CD4-positive, alpha-beta T cell (primary cell): Measurements from ENCODE around the gene GUK1. TPM values are rescaled to one million over a fixed set of nuclear protein-coding genes. Genes with fewer than 3 reads are reported as not detected.

ENCODE experiments used
- ATAC-seq: fragments of 200-7000 bp; cut with Tn5 transposase; one replicate; pipeline ENCODE4 v1.10.0; 2022; ENCODE audit warnings: mild to moderate bottlenecking; ENCODE audit not compliant: poor library complexity
- CTCF ChIA-PET: fragments of 350-600 bp; sonication (Branson Sonifier 250); formaldehyde crosslinking; loops from one replicate; lab custom pipeline; 2021; ENCODE audit warnings: antibody characterized with exemption, inconsistent platforms; lab: Charles Lee
- POLR2A ChIA-PET: fragments of 350-600 bp; sonication (Branson Sonifier 250); formaldehyde crosslinking; loops from one replicate; lab custom pipeline; 2021; ENCODE audit warnings: antibody characterized with exemption, inconsistent platforms; lab: Charles Lee
- DNase-seq, 14 experiments: peaks; one replicate each; pipeline ENCODE4 v3.0.0-alpha.2; 2013 to 2020; ENCODE audit warnings: mixed read lengths in 2 of 14
- H3K27ac ChIP-seq, 2 donors: one replicate each; pipeline versions ENCODE4 v1.5.1 to v1.7.0; 2013; ENCODE audit warnings: low read length in 2 of 2, low read depth in 1 of 2, mild to moderate bottlenecking in 1 of 2
- H3K27me3 ChIP-seq, 2 experiments: 1 replicate in 1 of 2; 2 replicates in 1 of 2; pipeline versions ENCODE4 v1.6.1 to v1.7.0; 2013; ENCODE audit warnings: low read length in 2 of 2, control low read depth in 1 of 2, mild to moderate bottlenecking in 1 of 2, moderate library complexity in 1 of 2; ENCODE audit not compliant: insufficient read depth in 2 of 2, control insufficient read depth in 1 of 2
- H3K36me3 ChIP-seq: one replicate; pipeline ENCODE4 v1.6.1; 2013; ENCODE audit warnings: low read length, control low read depth; ENCODE audit not compliant: insufficient read depth
- H3K4me1 ChIP-seq: one replicate; pipeline ENCODE4 v1.6.1; 2013; ENCODE audit warnings: low read length, control low read depth; ENCODE audit not compliant: insufficient read depth
- H3K4me3 ChIP-seq: one replicate; pipeline ENCODE4 v1.5.1; 2013; ENCODE audit warnings: mild to moderate bottlenecking, low read length, moderate library complexity
- H3K9me3 ChIP-seq, 2 experiments: 1 replicate in 1 of 2; 2 replicates in 1 of 2; pipeline versions ENCODE4 v1.6.1 to v1.7.0; 2013; ENCODE audit warnings: low read length in 2 of 2, mild to moderate bottlenecking in 2 of 2, control low read depth in 1 of 2, moderate library complexity in 1 of 2; ENCODE audit not compliant: control insufficient read depth in 1 of 2, insufficient read depth in 1 of 2
- H3K27ac Mint-ChIP-seq: one replicate; pipeline ENCODE4 v1.8.0; 2020; ENCODE audit warnings: mixed read lengths
- H3K27me3 Mint-ChIP-seq: one replicate; pipeline ENCODE4 v1.8.0; 2021; ENCODE audit warnings: mixed read lengths
- H3K36me3 Mint-ChIP-seq: one replicate; pipeline ENCODE4 v1.8.0; 2021; ENCODE audit warnings: low read depth, mixed read lengths
- H3K4me1 Mint-ChIP-seq: one replicate; pipeline ENCODE4 v1.8.0; 2021; ENCODE audit warnings: low read depth, mixed read lengths
- H3K4me3 Mint-ChIP-seq: one replicate; pipeline ENCODE4 v1.8.0; 2020; ENCODE audit warnings: mild to moderate bottlenecking, mixed read lengths
- H3K9me3 Mint-ChIP-seq: one replicate; pipeline ENCODE4 v1.8.0; 2020; ENCODE audit warnings: mixed read lengths
- CTCF ChIP-seq: fragments of 200-600 bp; IDR thresholded peaks from one replicate; pipeline ENCODE4 v1.8.0; 2022; ENCODE audit warnings: antibody characterized with exemption, mild to moderate bottlenecking
- intact Hi-C, 2 experiments: fragments of 100-400 bp; cut with DNase I in 1 of 2; cut with micrococcal nuclease in 1 of 2; formaldehyde crosslinking; loops; one replicate each; pipeline versions ENCODE4 v1.15.1 to v1.9.0; 2023 to 2025; cut with DNase I, micrococcal nuclease
- total RNA-seq, 174 experiments: library from RNA in 2 of 174; stranded (reverse) in 2 of 174; gene quantifications; one replicate each; pipeline ENCODE4 v1.2.3 and lab custom pipeline; 2021 to 2026

The GUK1 gene
- total RNA-seq, 2 experiments from 2014 or later: 373 to 378 TPM

GRCh38 chr1:228164561-228165371 lies 24.7 kb downstream of the GUK1 start:
- CTCF ChIA-PET: interaction anchor here (0.6 to 4.9 kb wide), 24 partner anchors 8 to 683 kb away, joined by 3 to 47 read pairs (median 3); partner anchors contain the start of genes ARF1, GUK1 and MRPL55
- POLR2A ChIA-PET: interaction anchor here (0.6 to 3.5 kb wide), 22 partner anchors 8 to 1394 kb away, joined by 3 to 56 read pairs (median 9); partner anchors contain the start of genes ABCB10, ARF1, GUK1 and MRPL55
- intact Hi-C loops: loop anchor here (1.0 to 5.0 kb wide), 7 partner anchors 23 to 427 kb away; partner anchors contain the start of genes ARF1 (in 2 of the 2), GUK1 (in 1 of the 2), JMJD4 (in 1 of the 2) and SNAP47 (in 1 of the 2)
- H3K9me3 Mint-ChIP-seq: no peaks in the 10 kb centered on the region
- DNase-seq (peak in 2 of 14 experiments; percentile 50 to 62), ATAC-seq (no peak)
- H3K27me3 ChIP-seq: no peaks in the 10 kb centered on the region
- H3K4me1 Mint-ChIP-seq: peaks cover 49% of the 10 kb centered on the region
- peak overlapping the region; percentile 98 for H3K27ac Mint-ChIP-seq
- peak overlapping the region; percentile 70 for H3K4me3 ChIP-seq
- H3K27me3 Mint-ChIP-seq: no peaks in the 10 kb centered on the region
- H3K9me3 ChIP-seq: no peaks in the 10 kb centered on the region
- peak overlapping the region; percentile 87 for H3K4me3 Mint-ChIP-seq
- peaks cover 45% of the 10 kb centered on the region for H3K4me1 ChIP-seq
- peaks cover 21% of the 10 kb centered on the region for H3K36me3 Mint-ChIP-seq
- no peak for TF ChIP-seq CTCF
- peak overlapping the region; percentile 79 to 97 for H3K27ac ChIP-seq
- H3K36me3 ChIP-seq: peaks cover 8% of the 10 kb centered on the region

DNA sequence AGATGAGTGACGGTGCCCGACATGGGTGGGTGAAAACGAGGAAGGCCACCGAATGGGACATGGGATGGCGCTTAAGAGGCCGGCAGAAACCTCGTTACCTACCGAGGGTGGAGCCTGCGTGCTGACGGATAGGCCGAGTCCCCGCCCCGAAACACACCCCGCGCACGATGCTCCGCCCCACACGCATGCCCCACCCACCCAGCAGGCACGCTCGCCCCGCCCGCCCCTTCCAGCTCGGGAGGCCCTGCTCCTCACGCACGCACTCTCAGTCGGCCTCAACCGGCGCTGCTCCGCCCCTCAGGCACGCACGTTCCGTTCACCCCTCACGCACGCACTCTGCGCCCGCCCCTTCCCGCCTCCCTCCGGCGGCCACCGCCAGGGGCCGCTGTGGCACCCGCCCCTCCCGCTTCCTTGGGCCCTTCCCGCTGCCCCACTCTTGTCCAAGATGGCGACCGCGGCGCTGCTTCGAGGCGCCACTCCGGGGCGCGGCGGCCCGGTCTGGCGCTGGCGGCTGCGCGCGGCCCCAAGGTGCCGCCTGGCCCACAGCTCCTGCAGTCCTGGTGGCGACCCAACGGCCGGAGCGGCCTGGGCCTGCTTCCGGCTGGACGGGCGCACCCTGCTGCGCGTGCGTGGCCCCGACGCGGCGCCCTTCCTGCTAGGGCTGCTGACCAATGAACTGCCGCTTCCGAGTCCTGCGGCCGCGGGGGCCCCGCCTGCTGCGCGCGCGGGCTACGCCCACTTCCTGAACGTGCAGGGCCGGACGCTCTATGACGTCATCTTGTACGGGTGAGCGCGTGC lies 25.5 kb downstream of the GUK1 start, which contains the start of gene IBA57:
Gene IBA57, plus strand, starts transcription at position 433 of the 798 bp plus-strand sequence. Its CDS starts 13 bp downstream, at position 446.
- ChIA-PET CTCF (interaction anchor here (0.6 to 4.9 kb wide), 29 partner anchors 9 to 684 kb away, joined by 3 to 47 read pairs (median 3); partner anchors contain the start of genes ARF1, GUK1 and MRPL55), POLR2A (interaction anchor here (0.6 to 3.5 kb wide), 24 partner anchors 9 to 1393 kb away, joined by 3 to 56 read pairs (median 9); partner anchors contain the start of genes ABCB10, ARF1, CCSAP and GUK1)
- Histone ChIP-seq H3K36me3 (peaks cover 8% of the 10 kb centered on the region), H3K27ac (peak within 1 kb of the TSS; percentile 88 to 97), H3K4me3 (peak within 1 kb of the TSS; percentile 70), H3K27me3 (no peaks in the 10 kb centered on the region), H3K4me1 (peaks cover 45% of the 10 kb centered on the region), H3K9me3 (no peaks in the 10 kb centered on the region)
- Mint-ChIP-seq H3K9me3 (no peaks in the 10 kb centered on the region), H3K4me3 (peak within 1 kb of the TSS; percentile 95), H3K27ac (peak within 1 kb of the TSS; percentile 98), H3K36me3 (peaks cover 23% of the 10 kb centered on the region), H3K4me1 (peaks cover 49% of the 10 kb centered on the region), H3K27me3 (no peaks in the 10 kb centered on the region)
- TF ChIP-seq CTCF: peak; percentile 58
- intact Hi-C loops: loop anchor here (1.0 to 5.0 kb wide), 8 partner anchors 25 to 428 kb away; partner anchors contain the start of genes ARF1 (in 2 of the 2), GUK1 (in 1 of the 2), JMJD4 (in 1 of the 2) and MRPL55 (in 1 of the 2)
- DNase-seq (peak; percentile 99 to 100 (median 100)), ATAC-seq (peak; percentile 79)
